Endothelial cell of umbilical vein (primary cell): ENCODE results near the gene TRDN. TPM values are rescaled to one million over a fixed set of nuclear protein-coding genes. Genes with fewer than 3 reads are reported as not detected.

ENCODE experiments used
- BruUV-seq: library from RNA; stranded (reverse); fragments of 400-500 nt; replicated peaks from 2 replicates; lab custom pipeline; 2021; lab: Mats Ljungman, UMichigan
- CTCF ChIA-PET: fragments of 300-600, 350-600 bp; sonication (Branson Sonifier 250); formaldehyde crosslinking; loops from one replicate; lab custom pipeline; 2021; ENCODE audit warnings: antibody characterized with exemption, inconsistent platforms; lab: Charles Lee
- POLR2A ChIA-PET: fragments of 300-600, 350-600 bp; sonication (Branson Sonifier 250); formaldehyde crosslinking; loops from one replicate; lab custom pipeline; 2021; ENCODE audit warnings: antibody characterized with exemption, inconsistent platforms; lab: Charles Lee
- DNase-seq: peaks from one replicate; pipeline ENCODE4 v3.0.0-alpha.2; 2011; ENCODE audit warnings: low read depth, low spot score
- FAIRE-seq: peaks from 2 replicates; lab custom pipeline; 2011; peaks lifted over from hg19 to GRCh38; lab: Jason Lieb, UNC
- H2AFZ ChIP-seq: 2 replicates; pipeline ENCODE4 v1.6.0; 2012; ENCODE audit warnings: low read depth, low read length, control low read depth, inconsistent platforms
- H3K27ac ChIP-seq: 2 replicates; pipeline ENCODE4 v1.5.1; 2011; ENCODE audit warnings: low read depth, mild to moderate bottlenecking, control low read depth, low read length, moderate library complexity; ENCODE audit not compliant: insufficient read depth
- H3K27me3 ChIP-seq, 2 experiments: 2 replicates each; pipeline versions ENCODE4 v1.6.0 to v1.6.1; 2011; ENCODE audit warnings: low read length in 2 of 2, mixed read lengths in 1 of 2; ENCODE audit not compliant: control insufficient read depth in 2 of 2, insufficient read depth in 2 of 2
- H3K36me3 ChIP-seq, 2 experiments: 2 replicates in 1 of 2; 3 replicates in 1 of 2; pipeline ENCODE4 v1.5.1; 2011; ENCODE audit warnings: low read length in 2 of 2, mild to moderate bottlenecking in 1 of 2, moderate library complexity in 1 of 2; ENCODE audit not compliant: control insufficient read depth in 2 of 2, insufficient read depth in 2 of 2; ENCODE audit errors: extremely low read depth in 1 of 2
- H3K4me1 ChIP-seq: 3 replicates; pipeline ENCODE4 v1.5.1; 2011; ENCODE audit warnings: mild to moderate bottlenecking, low read length; ENCODE audit not compliant: control insufficient read depth, insufficient read depth; ENCODE audit errors: extremely low read depth
- H3K4me2 ChIP-seq: 2 replicates; pipeline ENCODE4 v1.6.1; 2011; ENCODE audit warnings: low read length, control low read depth, mixed read lengths; ENCODE audit not compliant: insufficient read depth
- H3K4me3 ChIP-seq, 3 experiments: fragments of 200-600 bp in 1 of 3; sonication (generic), shearing (Covaris generic) in 1 of 3; replicated peaks in 1 of 3; 2 replicates each; pipeline ENCODE4 v1.5.1; 2011 to 2016; ENCODE audit warnings: control low read depth in 3 of 3, low read length in 3 of 3, mild to moderate bottlenecking in 2 of 3, inconsistent platforms in 1 of 3, low read depth in 1 of 3, moderate library complexity in 1 of 3; ENCODE audit not compliant: insufficient read depth in 1 of 3
- H3K79me2 ChIP-seq: 2 replicates; pipeline ENCODE4 v1.6.0; 2012; ENCODE audit warnings: low read length, inconsistent platforms; ENCODE audit not compliant: control insufficient read depth, insufficient read depth
- H3K9ac ChIP-seq: replicated peaks from 2 replicates; pipeline ENCODE3; 2011; ENCODE audit warnings: low read length, control low read depth; ENCODE audit not compliant: insufficient read depth; ENCODE audit errors: extremely low read depth
- H3K9me1 ChIP-seq: replicated peaks from 3 replicates; pipeline ENCODE4 v1.6.0; 2011; ENCODE audit warnings: mild to moderate bottlenecking, low read length; ENCODE audit not compliant: control insufficient read depth, insufficient read depth; ENCODE audit errors: extremely low read depth
- H3K9me3 ChIP-seq: replicated peaks from 2 replicates; pipeline ENCODE4 v1.5.1; 2012; ENCODE audit warnings: low read length, inconsistent platforms; ENCODE audit not compliant: control insufficient read depth, insufficient read depth
- H4K20me1 ChIP-seq: replicated peaks from 2 replicates; pipeline ENCODE3; 2011; ENCODE audit warnings: mild to moderate bottlenecking, low read length; ENCODE audit not compliant: control insufficient read depth, insufficient read depth; ENCODE audit errors: extremely low read depth
- CTCF ChIP-seq, 2 donors: IDR thresholded peaks; 1 replicate in 1 of 2; 2 replicates in 1 of 2; pipeline ENCODE4 v1.5.1; 2011; ENCODE audit warnings: low read length in 2 of 2, mild to moderate bottlenecking in 2 of 2, moderate library complexity in 2 of 2, control low read depth in 1 of 2, inconsistent platforms in 1 of 2, low read depth in 1 of 2; ENCODE audit not compliant: insufficient read depth in 1 of 2; ENCODE audit errors: extremely low read depth in 1 of 2
- EZH2 ChIP-seq: IDR thresholded peaks from 2 replicates; pipeline ENCODE4 v1.6.1; 2012; ENCODE audit warnings: borderline replicate concordance, low read depth, mild to moderate bottlenecking, moderate library complexity, low read length, inconsistent platforms; ENCODE audit not compliant: severe bottlenecking
- GATA2 ChIP-seq: IDR thresholded peaks from 2 replicates; pipeline ENCODE4 v1.7.0; 2011; ENCODE audit warnings: low read depth, mild to moderate bottlenecking, moderate library complexity, mixed read lengths, low read length; ENCODE audit not compliant: insufficient read length, insufficient read depth
- JUN ChIP-seq: IDR thresholded peaks from 2 replicates; pipeline ENCODE4 v1.6.1; 2011; ENCODE audit warnings: borderline replicate concordance, low read depth; ENCODE audit not compliant: insufficient read length, insufficient read depth
- MYC ChIP-seq: IDR thresholded peaks from one replicate; pipeline ENCODE4 v1.6.1; 2011; ENCODE audit warnings: mild to moderate bottlenecking, low read depth, low read length
- POLR2AphosphoS5 ChIP-seq: IDR thresholded peaks from 2 replicates; pipeline ENCODE4 v1.6.1; 2012; ENCODE audit warnings: low read depth, mild to moderate bottlenecking, control low read depth, low read length, moderate library complexity; ENCODE audit not compliant: insufficient read depth
- dilution Hi-C: fragments of 300-500 bp; cut with MboI; formaldehyde crosslinking; loops from one replicate; pipeline ENCODE4 v1.15.0; 2019; ENCODE audit warnings: low sequenced_read_pairs; ENCODE audit not compliant: extremely low pct_ligation_motif_present
- intact Hi-C: fragments of 100-400 bp; cut with micrococcal nuclease; formaldehyde crosslinking; loops from one replicate; pipeline ENCODE4 v1.10.0; 2022
- polyA plus RNA-seq, 4 experiments: library from polyadenylated mRNA; depleted of rRNA in 3 of 4; stranded (reverse) in 3 of 4; unstranded in 1 of 4; fragments of >200 nt; gene quantifications; 2 replicates each; pipeline versions ENCODE4 v1.2.1 to v1.2.3, GENCODE V29; 2011 to 2012; ENCODE audit warnings: missing spikeins in 1 of 4
- total RNA-seq: library from RNA; stranded (reverse); gene quantifications from 2 replicates; pipeline ENCODE4 v1.2.3, GENCODE V29; 2021

The TRDN gene
- total and polyA plus RNA-seq, 2 donors (not counting 3 experiments of a cell fraction or from before 2014, with no cell fraction given), result not detected

GRCh38 chr6:123176706-123177105 lies 460.0 kb downstream of the TRDN start:
- Histone ChIP-seq H3K27me3 (no peaks in the 10 kb centered on the region), H3K4me3 (no peak overlapping the region), H3K27ac (no peak overlapping the region), H3K4me2 (no peak overlapping the region), H4K20me1 (no peaks in the 10 kb centered on the region), H3K36me3 (no peaks in the 10 kb centered on the region), H2AFZ (no peak overlapping the region), H3K9me1 (no peaks in the 10 kb centered on the region), H3K4me1 (no peaks in the 10 kb centered on the region), H3K9me3 (no peaks in the 10 kb centered on the region), H3K79me2 (no peaks in the 10 kb centered on the region), H3K9ac (no peak overlapping the region)
- no peak for TF ChIP-seq EZH2
- no TSS peak for BruUV-seq
- DNase-seq (no peak), FAIRE-seq (no peak)
- intact Hi-C loops (no loop called here), dilution Hi-C loops (no loop called here)
- ChIA-PET POLR2A (no interaction called here), CTCF (no interaction called here)

- Histone ChIP-seq H3K36me3 (no peaks in the 10 kb centered on the region), H4K20me1 (no peaks in the 10 kb centered on the region), H3K27me3 (no peaks in the 10 kb centered on the region), H3K4me2 (no peak overlapping the region), H2AFZ (no peak overlapping the region), H3K4me3 (no peak overlapping the region), H3K9me1 (no peaks in the 10 kb centered on the region), H3K9ac (no peak overlapping the region), H3K4me1 (no peaks in the 10 kb centered on the region), H3K9me3 (no peaks in the 10 kb centered on the region), H3K27ac (no peak overlapping the region), H3K79me2 (no peaks in the 10 kb centered on the region)
- intact Hi-C loops, result no loop called here
- no peak for FAIRE-seq
- ChIA-PET CTCF (no interaction called here), POLR2A (no interaction called here)
- dilution Hi-C loops, result no loop called here
- DNase-seq, result no peak
- no peak for TF ChIP-seq EZH2
- TF ChIP-seq GATA2, result no peak
- no peak for TF ChIP-seq MYC
- no peak for TF ChIP-seq POLR2AphosphoS5
- TF ChIP-seq CTCF (IDR thresholded peaks at IDR 0.05; ENCODE audit: extremely low read depth in 1 of 2, insufficient read depth in 1 of 2, low read depth in 1 of 2, low read length in 2 of 2), result no peak
- no peak for TF ChIP-seq JUN
- BruUV-seq, result no TSS peak
Observed at GRCh38 chr6:123171341-123172115, 465.2 kb downstream of the TRDN start.
